Lower leg skin (tissue), 3 donors: ENCODE data around the gene AP3M1.

ENCODE experiments used
- CTCF ChIP-seq, 3 donors: fragments of 450-650 bp; IDR thresholded peaks; one replicate each; pipeline ENCODE4 v1.5.1; 2016; ENCODE audit warnings: antibody characterized with exemption in 3 of 3, mild to moderate bottlenecking in 3 of 3, moderate library complexity in 2 of 3
- POLR2A ChIP-seq, 2 donors: fragments of 450-650 bp; IDR thresholded peaks; one replicate each; pipeline ENCODE4 v1.6.1; 2016 to 2017; ENCODE audit warnings: antibody characterized with exemption in 2 of 2, mild to moderate bottlenecking in 1 of 2, moderate library complexity in 1 of 2

- TF ChIP-seq CTCF (IDR thresholded peaks at IDR 0.05), result no peak
- no peak for TF ChIP-seq POLR2A (IDR thresholded peaks at IDR 0.05)
Observed at GRCh38 chr10:74150990-74151878, 606 bp upstream of the AP3M1 start, which contains the start of gene ADK.
